A549 (cell line): ENCODE measurements around the gene CCDC90B. TPM values are rescaled to one million over a fixed set of nuclear protein-coding genes. Genes with fewer than 3 reads are reported as not detected.

Source experiments
- ATAC-seq, 2 experiments: fragments of 200-7000 bp in 1 of 2; fragments of >200 bp in 1 of 2; cut with Nextera tagmentation in 1 of 2; cut with Tn5 transposase in 1 of 2; 3 replicates each; pipeline versions ENCODE4 v1.8.0 to v1.9.1; 2018 to 2020; ENCODE audit warnings: mild to moderate bottlenecking in 1 of 2, moderate library complexity in 1 of 2
- CTCF ChIA-PET: fragments of 300-600 bp; sonication (Branson Sonifier 250); formaldehyde crosslinking; extraction: SDS; loops from one replicate; lab custom pipeline; 2021; ENCODE audit warnings: antibody characterized with exemption, inconsistent platforms; lab: Yijun Ruan, JAX
- POLR2A ChIA-PET: fragments of 350-600 bp; formaldehyde crosslinking; extraction: SDS; loops from one replicate; lab custom pipeline; 2021; ENCODE audit warnings: antibody characterized with exemption, inconsistent platforms; lab: Yijun Ruan, JAX
- DNase-seq, 2 experiments: peaks; one replicate each; pipeline versions ENCODE4 v3.0.0 to v3.0.0-alpha.2; 2011 to 2016; ENCODE audit warnings: low read depth in 1 of 2, low spot score in 1 of 2
- FAIRE-seq: peaks from 2 replicates; lab custom pipeline; 2011; peaks lifted over from hg19 to GRCh38; lab: Jason Lieb, UNC
- H3K27ac ChIP-seq, 2 experiments: fragments of >200 bp; sonication (Bioruptor Twin); formaldehyde crosslinking; 3 replicates each; pipeline ENCODE4 v1.5.1; 2016 to 2017
- H3K4me1 ChIP-seq: fragments of >200 bp; sonication (Bioruptor Twin); formaldehyde crosslinking; 3 replicates; pipeline ENCODE4 v1.6.1; 2016
- H3K4me2 ChIP-seq: fragments of >200 bp; sonication (Bioruptor Twin); formaldehyde crosslinking; 3 replicates; pipeline ENCODE4 v1.6.1; 2016
- H3K4me3 ChIP-seq: fragments of >200 bp; sonication (Bioruptor Twin); formaldehyde crosslinking; 3 replicates; pipeline ENCODE4 v1.5.1; 2016
- H3K9me3 ChIP-seq: fragments of >200 bp; sonication (Bioruptor Twin); formaldehyde crosslinking; 3 replicates; pipeline ENCODE4 v1.6.1; 2016
- ATOH8 ChIP-seq: fragments of 250-450 bp; sonication (Bioruptor Pico); IDR thresholded peaks from 2 replicates; pipeline ENCODE4 v1.5.0; 2020; ENCODE audit warnings: low read depth, mild to moderate bottlenecking, moderate library complexity
- BCL3 ChIP-seq: fragments of >200 bp; sonication (Bioruptor Twin); formaldehyde crosslinking; IDR thresholded peaks from 3 replicates; pipeline ENCODE4 v1.6.1; 2016
- BHLHE40 ChIP-seq: IDR thresholded peaks from 2 replicates; pipeline ENCODE4 v1.6.1; 2012; ENCODE audit warnings: low read depth, low read length, inconsistent platforms
- CBX2 ChIP-seq: fragments of 200-600 bp; sonication (generic); IDR thresholded peaks from 2 replicates; pipeline ENCODE4 v1.6.1; 2016; ENCODE audit warnings: low read depth, mild to moderate bottlenecking, borderline replicate concordance
- CBX8 ChIP-seq: fragments of 200-600 bp; sonication (generic); IDR thresholded peaks from 2 replicates; pipeline ENCODE4 v1.6.1; 2016
- CHD4 ChIP-seq: fragments of 200-600 bp; sonication (generic); IDR thresholded peaks from 2 replicates; pipeline ENCODE4 v1.6.1; 2016; ENCODE audit warnings: antibody characterized with exemption, mild to moderate bottlenecking, borderline replicate concordance
- FOSB ChIP-seq: fragments of 250-450 bp; sonication (Bioruptor Pico); IDR thresholded peaks from 2 replicates; pipeline ENCODE4 v1.5.0; 2020; ENCODE audit warnings: mild to moderate bottlenecking, moderate library complexity
- FOXS1 ChIP-seq: fragments of 250-450 bp; sonication (Bioruptor Pico); IDR thresholded peaks from 2 replicates; pipeline ENCODE4 v1.5.0; 2020; ENCODE audit warnings: mild to moderate bottlenecking, moderate library complexity
- HES2 ChIP-seq: fragments of >200 bp; sonication (Bioruptor Twin); formaldehyde crosslinking; IDR thresholded peaks from 2 replicates; pipeline ENCODE4 v1.6.1; 2016
- HEYL ChIP-seq: fragments of 250-450 bp; sonication (Bioruptor Pico); IDR thresholded peaks from 2 replicates; pipeline ENCODE4 v1.8.0; 2021; ENCODE audit warnings: mild to moderate bottlenecking, moderate library complexity
- JUNB ChIP-seq: fragments of >200 bp; sonication (Bioruptor Twin); formaldehyde crosslinking; IDR thresholded peaks from 2 replicates; pipeline ENCODE4 v1.6.1; 2016
- KDM5A ChIP-seq: fragments of 200-600 bp; sonication (generic); IDR thresholded peaks from 2 replicates; pipeline ENCODE4 v1.6.1; 2016; ENCODE audit warnings: antibody characterized with exemption, mild to moderate bottlenecking
- MAX ChIP-seq: IDR thresholded peaks from 2 replicates; pipeline ENCODE4 v1.6.1; 2012
- MYC ChIP-seq: IDR thresholded peaks from 2 replicates; pipeline ENCODE4 v1.6.1; 2012; ENCODE audit warnings: mild to moderate bottlenecking, inconsistent platforms, low read length, improper control_type of control experiment, borderline replicate concordance
- NFE2L2 ChIP-seq: fragments of 150-350 bp; conservative IDR thresholded peaks from 2 replicates; pipeline ENCODE4 v1.6.1; 2014; ENCODE audit warnings: low read length
- PHF8 ChIP-seq: fragments of 200-600 bp; sonication (generic); IDR thresholded peaks from 2 replicates; pipeline ENCODE4 v1.6.1; 2016; ENCODE audit warnings: low read depth, mild to moderate bottlenecking, antibody characterized with exemption, moderate library complexity, borderline replicate concordance
- RAD21 ChIP-seq, 2 experiments: fragments of >200 bp in 1 of 2; sonication (Bioruptor Twin) in 1 of 2; formaldehyde crosslinking in 1 of 2; IDR thresholded peaks in 1 of 2; conservative IDR thresholded peaks in 1 of 2; 2 replicates in 1 of 2; 3 replicates in 1 of 2; pipeline ENCODE4 v1.6.1; 2012 to 2018; ENCODE audit warnings: inconsistent platforms in 1 of 2
- RARB ChIP-seq: fragments of 250-450 bp; sonication (Bioruptor Pico); IDR thresholded peaks from 2 replicates; pipeline ENCODE4 v1.8.0; 2021; ENCODE audit warnings: mild to moderate bottlenecking, moderate library complexity
- REST ChIP-seq: fragments of 200-600 bp; sonication (generic); IDR thresholded peaks from 2 replicates; pipeline ENCODE4 v1.6.1; 2016; ENCODE audit warnings: antibody characterized with exemption, mild to moderate bottlenecking, moderate library complexity
- RFX5 ChIP-seq: fragments of 450-650 bp; IDR thresholded peaks from 2 replicates; pipeline ENCODE4 v1.7.1; 2014; ENCODE audit warnings: antibody characterized with exemption, mild to moderate bottlenecking, moderate library complexity
- ZSCAN20 ChIP-seq: fragments of 250-450 bp; sonication (Bioruptor Pico); IDR thresholded peaks from 2 replicates; pipeline ENCODE4 v1.8.0; 2022; ENCODE audit warnings: mild to moderate bottlenecking, moderate library complexity
- WGBS: methylation state at CpG from one replicate; pipeline ENCODE4 v1.1.6; 2017; ENCODE audit errors: missing lambda C conversion rate; 5-methylcytosine and 5-hydroxymethylcytosine counted together
- polyA plus RNA-seq, 4 experiments: library from polyadenylated mRNA; depleted of rRNA in 3 of 4; stranded (reverse); fragments of >200 nt; fragmentation: RNase III in 1 of 4; extraction: RNeasy Plus Mini Kit Qiagen cat#74134 plus additional on column Dnase treatment in 1 of 4; gene quantifications; 2 replicates in 3 of 4; 3 replicates in 1 of 4; pipeline ENCODE4 v1.2.3, GENCODE V29; 2011 to 2017

CCDC90B gene
- polyA plus RNA-seq, 2 of the 4 experiments (the other 2 are of a cell fraction) = 63.7 to 80.5 TPM

- H3K4me2 ChIP-seq = no peak overlapping the region
- no peak for TF ChIP-seq BHLHE40
- TF ChIP-seq REST = no peak
- no peak for TF ChIP-seq FOSB
- no peak for TF ChIP-seq HEYL (CRISPR knock-in tag)
- no peak for TF ChIP-seq MYC
- no peak for TF ChIP-seq FOXS1 (CRISPR knock-in tag)
- no peak for TF ChIP-seq ZSCAN20 (CRISPR knock-in tag)
- TF ChIP-seq ATOH8 (CRISPR knock-in tag) = no peak
- TF ChIP-seq CBX8 = no peak
- no peak for TF ChIP-seq PHF8
- no peak for TF ChIP-seq RAD21 (conservative IDR thresholded peaks at IDR 0.05 in 1 of 2, IDR thresholded peaks at IDR 0.05 in 1 of 2)
- no peak for TF ChIP-seq MAX
- no peak for TF ChIP-seq NFE2L2
- TF ChIP-seq RARB (CRISPR knock-in tag) = no peak
- no peak for TF ChIP-seq BCL3
- FAIRE-seq (no peak), ATAC-seq (no peak), DNase-seq (no peak)
- POLR2A ChIA-PET = no interaction called here
- CTCF ChIA-PET = interaction anchor here (0.6 to 4.4 kb wide), 5 partner anchors 11 to 514 kb away, joined by 3 to 19 read pairs (median 3); no protein-coding TSS in a partner anchor
- H3K9me3 ChIP-seq = no peaks in the 10 kb centered on the region
- no peaks in the 10 kb centered on the region for H3K4me1 ChIP-seq
- no peak overlapping the region for H3K4me3 ChIP-seq
- 35% methylated on average over 4 of the region's 4 CpGs for WGBS
- no peak overlapping the region for H3K27ac ChIP-seq
These were observed 20.3 kb upstream of the CCDC90B start for GRCh38 chr11:83306200-83307080.

GRCh38 chr11:83303316-83303715, 17.1 kb upstream of the CCDC90B start:
- FAIRE-seq = no peak
- CTCF ChIA-PET = interaction anchor here (1.1 to 2.0 kb wide), 3 partner anchors 11 to 517 kb away, joined by 4 to 9 read pairs (median 4); no protein-coding TSS in a partner anchor
- no peak for TF ChIP-seq HES2
- no peak for TF ChIP-seq NFE2L2
- no peak for TF ChIP-seq BCL3
- no peak for TF ChIP-seq RFX5
- no peak for TF ChIP-seq KDM5A
- no peak for TF ChIP-seq CHD4
- TF ChIP-seq CBX2 = no peak
- TF ChIP-seq JUNB = no peak

More at GRCh38 chr11:83303316-83303715, 17.1 kb upstream of the CCDC90B start:
- DNase-seq (no peak), ATAC-seq (no peak)
- no peaks in the 10 kb centered on the region for H3K9me3 ChIP-seq
- H3K27ac ChIP-seq = no peak overlapping the region
- POLR2A ChIA-PET = no interaction called here
- H3K4me2 ChIP-seq = no peak overlapping the region
- WGBS = 17% methylated on average over 4 of the region's 4 CpGs
- no peak overlapping the region for H3K4me3 ChIP-seq
- H3K4me1 ChIP-seq = no peaks in the 10 kb centered on the region
